Stimulated activated CD4-positive, alpha-beta T cell treated with anti-CD3 and anti-CD28 coated beads, Interleukin-1b, Interleukin-23, amount 100 ng/mL, for 1 hour (primary cell): ENCODE results near the gene HDAC3.
"Not testable (repeated sequence)": the region's sequence is repeated elsewhere in the genome, so short reads cannot be mapped to it uniquely, and the experiment has no call there.

Experiments used
- DNase-seq, 2 donors: peaks; one replicate each; pipeline ENCODE4 v3.0.0-alpha.2; 2020; ENCODE audit warnings: low read depth in 2 of 2

HDAC3 gene

DNA sequence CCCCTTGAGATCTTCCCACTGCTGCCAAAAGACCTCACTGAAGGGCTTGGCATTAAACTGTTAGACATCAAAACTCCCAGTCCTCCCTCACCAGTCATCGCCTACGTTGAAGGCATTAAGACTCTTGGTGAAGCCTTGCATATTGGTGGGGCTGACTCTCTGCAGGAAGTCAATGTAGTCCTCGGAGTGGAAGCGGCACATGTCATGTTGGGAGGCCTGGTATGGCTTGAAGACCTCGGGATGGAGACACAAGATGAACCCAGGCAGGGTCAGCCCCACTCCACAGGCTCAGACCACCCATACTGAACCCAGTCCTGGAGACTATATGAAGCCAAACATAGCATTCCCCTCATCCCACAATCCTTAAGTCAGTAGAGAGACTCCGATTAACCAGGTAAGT, 1.9 kb downstream of the HDAC3 start:
- DNase-seq: no peak

DNA sequence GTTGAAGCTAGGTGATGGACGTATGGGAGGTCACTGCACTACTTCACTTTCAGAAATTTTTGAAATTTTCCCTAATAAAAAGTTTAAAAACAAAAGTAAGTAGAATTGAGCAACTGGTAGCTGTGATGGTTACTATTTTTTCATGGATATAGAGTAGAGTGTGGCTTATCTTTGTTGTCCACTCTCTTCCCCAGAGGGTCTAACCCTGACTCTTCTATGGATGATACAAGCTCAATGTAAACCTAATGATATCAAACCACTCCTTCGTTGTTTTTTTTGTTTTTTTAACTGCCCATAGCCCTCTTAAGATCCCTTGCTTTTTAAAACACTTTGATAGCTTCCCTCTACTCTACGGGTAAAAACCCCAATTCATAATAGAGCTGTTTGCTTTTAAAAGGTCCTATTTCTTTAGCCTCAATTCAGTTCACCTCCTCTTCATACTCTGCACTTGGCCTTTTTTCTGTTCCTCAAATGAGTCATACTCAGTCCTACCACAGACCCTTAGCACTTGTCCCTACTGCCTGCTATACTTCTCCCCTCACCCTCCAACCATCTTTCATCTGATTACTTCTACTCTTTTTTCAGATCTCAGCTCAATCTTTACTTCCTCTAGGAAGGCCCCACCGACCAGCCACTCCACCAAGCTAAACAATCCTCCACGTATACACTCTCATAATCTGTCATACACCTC, 2.6 kb downstream of the HDAC3 start:
- no peak for DNase-seq

DNA sequence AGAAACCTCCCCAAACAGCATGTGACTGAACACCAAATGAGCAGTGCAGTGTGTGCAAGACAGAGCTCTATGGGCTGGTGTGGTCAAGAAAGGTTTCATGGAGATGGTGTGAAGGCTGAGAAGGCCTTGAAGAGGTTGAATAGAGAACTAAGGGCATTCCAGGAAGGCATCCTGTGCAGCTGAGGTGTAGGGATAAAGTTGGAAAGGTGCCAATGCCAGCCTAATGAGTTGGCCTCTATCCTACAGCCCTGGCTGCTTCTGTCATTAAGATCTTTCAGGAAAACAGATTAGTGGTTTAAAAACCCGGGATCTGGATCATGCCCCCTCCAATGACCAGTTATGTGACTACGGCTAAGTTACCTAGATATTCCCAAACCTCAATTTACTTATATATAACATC, 4.0 kb downstream of the HDAC3 start:
- no peak for DNase-seq

DNA sequence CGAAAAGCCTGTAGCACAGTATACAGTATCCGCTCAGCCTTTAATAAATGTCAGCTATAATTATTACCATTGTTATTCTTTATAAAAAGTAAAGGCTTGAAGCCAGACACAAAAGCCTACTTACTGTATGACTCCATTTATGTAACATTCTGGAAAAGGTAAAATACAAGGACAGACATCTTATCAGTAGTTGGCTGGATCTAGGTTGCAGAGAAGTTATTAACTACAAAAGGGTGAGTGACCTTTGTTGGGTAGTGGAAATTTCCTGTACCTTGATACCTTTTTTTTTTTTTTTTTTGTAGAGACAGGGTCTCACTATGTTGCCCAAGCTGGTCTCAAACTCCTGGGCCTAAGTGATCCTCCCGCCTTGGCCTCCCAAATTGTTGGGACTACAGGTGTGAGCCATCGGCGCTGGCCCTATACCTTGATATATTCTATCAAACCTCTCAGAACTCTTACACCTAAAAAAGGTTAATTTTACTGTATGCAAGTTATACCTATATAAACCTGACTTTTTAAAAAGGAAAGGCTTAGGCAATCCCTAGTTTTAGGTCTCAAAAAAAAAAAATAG, 6.0 kb downstream of the HDAC3 start:
- no peak for DNase-seq

DNA sequence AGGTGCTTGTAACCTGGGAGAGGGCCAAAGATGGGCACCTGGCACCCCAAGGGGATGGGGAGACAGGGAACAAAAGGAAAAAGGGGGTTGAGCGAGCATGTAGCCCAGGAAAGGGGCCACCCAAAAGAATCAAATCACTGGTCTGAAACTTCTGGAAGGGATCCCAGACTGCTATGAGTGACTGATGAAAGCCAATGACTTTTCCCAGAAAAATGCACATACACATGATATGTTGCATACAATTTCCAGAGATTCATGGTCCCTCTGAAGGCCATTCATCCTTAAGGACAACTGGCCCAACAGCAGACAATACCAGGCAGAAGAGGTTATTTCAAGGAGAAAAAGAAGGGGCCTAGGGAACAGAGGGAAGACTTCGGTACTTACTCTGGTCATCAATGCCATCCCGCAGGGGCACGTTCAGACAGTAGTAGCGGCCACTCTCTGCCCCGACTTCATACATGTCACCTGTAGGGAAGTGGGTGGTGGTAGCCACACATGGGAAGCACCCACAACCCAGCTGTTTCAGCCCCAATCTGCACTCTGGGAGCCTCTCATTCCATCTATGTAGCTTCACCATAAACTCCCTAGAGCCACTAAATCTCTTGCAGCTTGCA, 8.4 kb downstream of the HDAC3 start:
- no peak for DNase-seq

DNA sequence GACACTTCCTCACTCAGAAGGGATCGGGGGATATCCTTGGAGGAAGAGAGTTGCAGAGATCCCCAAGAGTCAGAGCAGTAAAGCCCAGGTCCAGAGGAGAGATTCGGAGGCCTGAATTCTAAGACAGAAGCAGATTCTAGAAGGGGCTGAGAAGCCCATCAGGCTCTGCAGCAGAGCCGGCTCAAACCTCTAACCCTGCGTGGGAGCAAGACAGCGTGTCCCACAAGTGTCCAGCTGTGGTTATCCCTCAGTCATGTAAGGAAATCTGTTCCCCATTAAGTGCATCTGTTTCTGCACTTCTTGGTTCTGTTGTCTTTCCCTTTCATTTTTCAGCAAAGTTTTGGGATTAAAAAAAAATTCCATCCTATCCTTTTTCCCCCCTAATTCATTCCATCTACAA, 13.0 kb downstream of the HDAC3 start:
- no peak for DNase-seq

DNA sequence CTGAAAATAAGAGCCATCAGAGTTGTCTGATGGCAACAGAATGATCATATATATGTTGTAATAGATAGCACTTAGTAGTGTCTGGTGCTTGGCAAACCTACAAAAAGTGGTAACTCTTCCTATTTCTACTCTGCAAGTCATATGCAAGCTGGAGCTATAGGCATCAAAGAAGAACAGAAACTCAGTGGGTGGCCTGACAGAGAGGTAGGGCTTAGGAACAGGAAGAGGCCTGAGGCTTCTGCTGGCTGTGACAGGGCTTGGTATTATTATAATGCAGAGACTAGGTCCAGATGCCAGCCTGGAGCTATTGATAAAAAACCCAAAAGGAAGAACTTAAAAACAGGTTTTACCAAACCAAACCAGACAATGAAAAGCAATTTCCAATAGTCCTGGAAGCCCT, 13.5 kb downstream of the HDAC3 start:
- DNase-seq: no peak

DNA sequence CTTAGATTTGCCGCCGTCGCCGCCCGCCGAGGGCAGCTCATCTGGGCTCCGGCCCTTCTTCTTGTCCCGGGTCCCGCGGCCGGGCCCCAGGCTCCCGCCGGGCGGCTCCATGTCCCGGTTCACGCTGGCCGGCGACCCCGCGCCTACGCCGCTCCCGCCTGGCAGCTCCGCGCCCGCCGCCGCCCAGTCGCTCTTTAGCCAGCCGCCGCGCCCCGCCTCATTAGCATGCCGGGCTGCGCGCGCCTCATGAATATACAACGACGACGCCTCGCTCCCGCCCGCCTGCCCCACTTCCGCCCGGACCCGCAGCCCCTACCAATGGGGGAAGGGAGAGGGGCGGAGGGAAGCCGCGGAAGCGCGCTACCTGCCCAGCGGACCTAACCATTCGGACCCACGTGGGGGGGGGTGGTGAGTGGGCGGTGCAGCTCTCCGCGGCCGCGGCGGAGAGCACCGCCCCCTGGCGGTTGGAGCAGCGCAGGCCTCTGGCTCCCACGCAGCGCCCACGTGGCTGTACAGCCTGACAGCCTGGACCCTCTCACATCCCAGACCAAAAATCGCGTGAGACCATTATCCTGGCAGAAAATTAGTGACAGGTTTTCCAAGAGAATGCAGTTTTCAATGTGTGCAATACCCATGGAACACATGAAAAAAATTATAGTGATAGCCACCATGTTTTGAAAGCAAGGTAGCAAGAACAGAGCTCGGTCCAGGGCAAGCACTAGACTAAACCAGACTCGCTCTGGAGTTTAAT, 17.7 kb downstream of the HDAC3 start, which contains the start of gene DIAPH1:
DIAPH1 (minus strand) TSS at position 197 of the 751 bp plus-strand sequence; CDS start at position 111, 86 bp downstream.
- DNase-seq: peak; percentile 98 to 99

DNA sequence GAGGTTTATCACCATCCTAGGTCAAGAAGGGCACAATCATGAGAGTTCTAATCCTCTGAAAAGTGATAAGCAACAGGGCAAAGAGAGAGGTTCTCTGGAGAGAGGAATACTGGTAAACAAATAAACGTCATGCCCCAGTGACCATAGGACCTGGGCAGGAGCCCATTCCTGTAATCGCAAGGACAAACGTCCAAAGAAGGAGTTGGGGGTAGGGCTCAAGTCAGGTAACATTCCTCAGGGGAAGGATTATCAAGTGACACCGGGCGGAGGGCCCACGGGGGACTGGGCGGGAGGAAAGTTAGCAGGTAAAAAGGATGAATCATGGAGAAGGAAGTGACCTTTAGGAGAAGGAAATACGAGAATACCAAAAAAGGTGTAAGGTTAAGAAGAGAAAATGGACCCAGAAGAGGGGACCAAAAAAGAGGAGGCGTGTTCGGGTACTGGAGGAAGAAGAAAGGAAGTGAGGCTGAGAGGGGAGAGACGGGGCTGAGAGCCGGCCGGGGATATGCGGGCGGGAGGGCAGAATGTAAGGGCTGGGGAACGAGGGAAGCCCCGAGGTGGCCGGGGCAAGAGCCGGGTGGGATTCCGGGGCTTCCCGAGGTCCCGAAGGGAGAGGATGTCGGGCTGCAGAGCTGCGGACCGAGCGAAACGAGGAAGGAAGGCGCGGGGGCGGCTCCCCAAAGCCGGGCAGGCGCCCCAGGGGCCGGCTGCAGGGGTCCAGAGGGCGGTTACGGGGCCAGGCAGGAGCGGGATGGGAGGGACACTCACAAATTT, 18.4 kb downstream of the HDAC3 start:
- DNase-seq: no peak

DNA sequence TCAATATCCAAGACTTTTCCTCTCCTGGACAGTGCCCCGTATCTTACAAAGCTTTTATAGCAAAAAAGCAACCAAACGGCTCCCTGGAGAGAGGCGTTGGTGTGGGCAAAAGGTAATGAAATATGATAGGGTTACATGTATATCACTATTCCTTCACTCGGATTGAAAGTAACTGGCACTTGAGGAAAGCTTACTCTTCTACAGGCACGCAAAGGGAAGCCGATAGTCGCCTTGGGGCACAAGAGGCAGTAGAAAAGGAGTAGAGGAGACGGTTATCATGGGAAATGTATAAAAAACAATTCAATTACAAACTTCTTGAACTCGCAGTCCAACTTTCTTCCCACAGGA, 19.0 kb downstream of the HDAC3 start:
- no peak for DNase-seq

DNA sequence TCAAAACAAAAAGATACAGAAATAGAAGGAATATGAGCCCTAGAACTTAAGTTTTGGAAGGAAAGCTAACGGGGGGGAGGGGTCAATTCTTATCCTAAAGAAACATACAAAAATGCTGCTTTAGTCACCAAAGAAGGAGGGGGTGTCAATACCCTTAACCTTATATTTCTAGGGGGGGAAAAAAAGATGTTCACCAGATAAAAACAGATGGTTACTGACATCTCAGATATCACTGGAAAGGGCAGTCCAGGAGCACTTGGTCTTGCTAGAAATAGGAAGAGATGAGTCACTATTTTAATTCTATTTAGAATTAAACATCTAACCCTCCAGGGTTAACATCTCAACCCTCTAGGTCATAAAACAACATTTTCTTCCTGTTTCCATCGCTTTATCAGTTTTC, 19.5 kb downstream of the HDAC3 start:
- DNase-seq: no peak

DNA sequence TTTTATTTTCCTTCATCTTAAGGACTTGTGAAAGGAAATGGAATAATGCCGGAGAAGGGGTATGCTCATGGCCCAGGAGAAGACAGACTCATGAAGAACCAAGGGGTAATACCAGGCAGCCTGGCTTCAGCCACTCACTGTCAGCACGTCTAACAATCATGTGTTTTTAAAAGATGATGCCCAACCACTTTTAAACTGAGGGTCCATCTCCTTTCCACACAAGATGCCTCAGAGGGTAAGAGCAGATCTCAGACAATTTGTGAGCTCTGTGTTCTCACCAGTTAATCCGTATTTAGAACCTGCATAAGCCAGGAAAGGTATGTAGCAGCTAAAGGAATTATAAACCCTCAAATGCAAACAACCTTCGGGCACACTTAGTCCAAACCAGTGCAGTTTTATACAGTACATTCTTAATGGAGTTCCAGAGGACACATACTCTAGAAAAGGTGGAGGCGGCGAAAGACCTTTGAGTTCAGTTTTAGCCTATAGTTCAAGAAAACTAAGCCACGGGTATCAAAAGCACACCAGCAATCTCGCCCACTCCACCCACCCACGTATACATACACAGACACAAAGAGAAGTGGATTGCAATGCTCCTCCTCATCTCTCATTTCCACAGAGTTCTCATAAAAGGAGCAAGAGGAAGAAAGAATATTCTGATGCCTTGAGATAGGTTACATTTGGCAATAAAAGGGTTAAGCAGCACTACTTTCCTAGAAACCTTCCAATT, 20.5 kb downstream of the HDAC3 start:
- DNase-seq: no peak

DNA sequence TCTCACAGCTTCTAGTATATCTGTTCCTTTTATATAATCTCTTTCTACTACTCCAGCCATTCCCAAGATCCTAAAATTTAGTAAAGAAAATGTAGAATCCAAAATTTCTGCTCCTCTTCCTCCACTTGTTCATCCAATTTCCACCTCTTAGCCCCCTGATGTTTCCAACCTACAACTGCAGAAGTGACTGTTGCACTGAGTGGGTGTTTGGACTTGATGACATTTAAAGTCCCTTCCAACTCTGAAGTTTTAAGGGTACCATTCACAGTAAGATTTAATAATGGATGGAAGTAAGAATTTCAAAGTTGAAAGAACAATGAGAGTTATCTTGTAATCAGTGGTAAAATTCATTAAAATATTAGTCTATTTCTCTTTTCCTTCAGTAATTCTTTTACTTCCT, 23.3 kb downstream of the HDAC3 start:
- DNase-seq: no peak

DNA sequence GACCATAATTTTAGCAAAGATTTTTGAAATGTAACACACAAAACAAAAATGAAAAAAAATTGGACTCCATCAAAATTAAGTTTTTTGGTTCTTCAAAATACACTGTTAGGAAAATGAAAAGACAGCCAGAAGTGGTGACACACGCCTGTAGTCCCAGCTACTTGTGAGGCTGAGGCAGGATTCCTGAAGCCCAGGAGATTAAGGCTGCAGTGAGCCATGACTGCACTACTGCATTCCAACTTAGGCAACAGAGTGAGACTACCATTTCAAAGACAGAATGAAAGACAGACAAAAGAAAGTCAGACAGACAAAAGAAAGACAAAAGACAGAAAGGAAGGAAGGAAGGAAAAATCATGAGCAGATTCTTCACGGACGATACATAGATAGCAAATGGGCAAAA, 25.4 kb downstream of the HDAC3 start:
- DNase-seq: no peak

DNA sequence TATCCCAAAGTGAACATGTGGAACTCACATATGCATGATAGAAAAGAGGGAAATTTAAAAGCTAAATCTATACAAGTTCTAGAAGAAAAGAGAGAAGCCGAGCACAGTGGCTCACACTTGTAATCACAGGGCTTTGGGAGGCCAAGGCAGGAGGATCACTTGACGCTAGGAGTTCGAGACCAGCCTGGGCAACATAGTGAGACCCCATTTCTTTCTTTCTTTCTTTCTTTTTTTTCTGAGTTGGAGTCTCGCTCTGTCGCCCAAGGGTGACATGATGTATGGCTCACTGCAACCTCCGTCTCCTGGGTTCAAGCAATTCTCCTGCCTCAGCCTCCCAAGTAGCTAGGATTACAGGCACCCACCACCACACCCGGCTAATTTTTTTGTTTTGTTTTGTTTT, 26.7 kb downstream of the HDAC3 start:
- DNase-seq: not testable (repeated sequence)

DNA sequence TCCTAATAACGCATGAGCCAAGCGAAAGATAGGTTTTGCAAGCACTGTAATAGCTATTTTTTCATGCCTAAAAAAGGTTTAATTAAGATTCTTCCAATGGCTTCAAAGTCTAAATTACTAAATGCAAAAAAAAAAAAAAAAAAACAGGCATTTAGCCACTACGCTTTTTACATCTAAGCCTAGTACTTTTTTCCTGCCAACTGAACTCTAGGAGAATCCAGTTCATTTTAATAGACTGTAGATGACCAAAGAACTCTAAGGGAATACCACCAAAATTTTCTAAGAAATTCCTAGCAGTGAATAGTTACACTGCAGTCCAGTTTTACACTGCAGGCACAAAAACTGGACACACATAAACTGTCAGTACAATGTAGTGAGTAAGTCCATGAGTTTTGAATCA, 27.6 kb downstream of the HDAC3 start:
- no peak for DNase-seq

DNA sequence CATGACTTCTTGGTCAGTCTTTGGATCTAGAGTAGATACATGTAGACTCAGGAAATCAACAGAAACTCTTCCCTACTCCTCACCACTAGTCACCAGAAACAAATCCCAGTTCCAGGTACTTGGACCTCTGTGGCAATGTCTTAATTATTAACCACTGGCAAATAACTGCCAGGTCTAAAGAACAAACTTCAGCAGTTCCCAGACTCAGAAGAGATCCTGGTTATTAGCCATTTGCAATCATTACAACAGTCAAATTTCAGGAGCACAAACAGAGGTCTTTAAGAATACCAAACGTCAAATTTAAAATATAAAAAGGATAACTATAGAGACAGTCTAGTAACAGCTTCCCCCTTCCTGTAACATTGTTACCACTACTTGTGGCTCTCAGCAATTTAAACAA, 28.1 kb downstream of the HDAC3 start:
- no peak for DNase-seq

DNA sequence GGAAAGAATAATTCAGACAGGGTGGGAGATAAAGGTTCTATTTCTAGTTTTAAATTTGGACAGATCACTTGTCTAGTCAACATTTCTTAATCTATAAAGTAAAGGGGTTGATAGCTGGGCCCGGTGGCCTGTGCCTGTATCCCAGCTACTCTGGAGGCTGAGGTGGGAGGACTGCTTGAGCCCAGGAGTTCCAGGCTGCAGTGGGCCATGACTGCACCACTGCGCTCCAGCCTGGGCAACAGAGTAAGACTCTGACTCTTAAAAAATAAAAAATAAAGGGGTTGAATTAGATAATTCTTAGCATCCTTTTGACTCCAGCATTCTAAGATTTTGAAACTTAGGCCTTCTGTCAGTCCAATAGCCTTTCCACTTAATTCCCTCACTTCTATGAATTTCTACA, 28.6 kb downstream of the HDAC3 start:
- DNase-seq: no peak

DNA sequence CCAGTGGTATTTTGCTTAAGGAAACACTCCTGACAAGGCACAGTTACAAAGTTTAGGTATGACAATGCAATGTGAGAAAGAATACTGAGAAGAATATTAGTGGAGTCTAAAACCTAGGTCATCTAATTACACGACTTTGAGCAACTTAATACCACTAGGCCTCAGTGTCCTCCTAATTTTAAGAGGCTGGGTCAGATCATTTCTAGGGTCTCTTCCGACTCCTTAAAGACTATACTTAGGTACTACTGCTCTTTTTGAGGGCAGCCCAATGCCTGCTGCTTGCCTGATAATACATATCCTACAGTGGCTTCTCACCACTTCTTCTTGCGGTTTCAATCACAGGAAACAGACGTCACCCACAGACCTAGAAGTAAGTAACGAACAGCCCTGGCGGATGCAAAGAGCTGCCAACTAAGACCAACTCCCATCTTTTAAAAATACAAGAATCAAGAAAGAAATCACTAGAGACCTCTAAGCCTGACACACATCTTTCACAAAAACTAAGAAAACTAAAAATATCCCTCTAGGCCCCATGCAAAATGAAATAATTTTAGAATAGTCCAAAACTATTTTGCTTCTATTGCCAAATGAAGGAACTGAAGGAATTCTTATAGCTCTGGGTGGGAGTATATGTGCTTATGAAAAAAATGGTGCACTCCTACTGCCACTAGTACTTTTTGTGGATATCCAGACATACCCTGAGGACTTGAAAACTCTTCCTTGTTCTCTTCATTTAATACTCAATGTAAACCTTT, 30.9 kb downstream of the HDAC3 start:
- peak in 1 of 2 donors; percentile 42 for DNase-seq

DNA sequence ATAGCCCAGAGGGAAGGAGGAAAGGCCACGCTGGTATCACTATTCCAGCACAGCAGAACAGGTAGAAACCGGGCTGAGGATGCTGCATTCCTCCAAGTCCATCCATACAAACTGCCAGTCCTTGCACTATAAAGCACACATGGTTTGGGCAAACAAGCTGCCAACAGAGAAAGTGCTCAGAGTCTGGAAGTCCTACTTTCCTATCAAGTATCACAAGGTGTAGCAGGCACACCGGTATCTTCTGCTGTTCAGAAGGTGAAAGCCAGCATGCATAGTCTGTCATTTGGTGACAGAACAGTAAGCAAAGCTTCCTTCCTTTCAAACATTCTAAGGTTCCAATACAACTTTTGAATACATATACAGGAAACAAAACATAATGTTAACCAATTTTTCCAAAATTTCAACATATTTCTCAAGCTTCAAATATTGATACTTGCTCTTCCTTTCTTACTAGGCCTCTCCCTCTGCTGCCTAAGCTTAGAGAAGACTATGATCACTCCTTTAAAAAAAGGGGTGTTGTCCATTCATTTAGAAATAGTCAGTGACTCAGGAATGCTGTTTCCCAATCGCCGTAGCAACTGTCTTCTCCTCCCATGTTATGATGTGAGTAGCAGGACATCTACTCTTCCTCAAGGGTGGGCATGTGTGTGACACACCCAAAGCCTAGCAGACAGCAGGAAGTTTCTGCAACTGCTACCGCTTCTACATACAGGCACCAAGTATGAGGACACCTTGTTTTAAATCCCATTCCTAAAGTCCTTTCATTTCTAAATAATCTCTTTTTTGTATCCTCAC, 32.5 kb downstream of the HDAC3 start:
- DNase-seq: no peak
